GM23338 (cell line): Measurements from ENCODE around the gene SH2D6. TPM values are rescaled to one million over a fixed set of nuclear protein-coding genes. Genes with fewer than 3 reads are reported as not detected.

Source experiments
- ATAC-seq: fragments of 200-7000 bp; cut with Tn5 transposase; 3 replicates; pipeline ENCODE4 v1.9.1; 2020
- DNase-seq: peaks from one replicate; pipeline ENCODE4 v3.0.0-alpha.2; 2015; ENCODE audit warnings: low spot score
- H2AFZ ChIP-seq: fragments of 200-600 bp; sonication (generic); 2 replicates; pipeline ENCODE4 v1.8.0; 2016; ENCODE audit warnings: antibody characterized with exemption, mild to moderate bottlenecking, moderate library complexity
- H3F3A ChIP-seq: fragments of 200-600 bp; sonication (generic); replicated peaks from 2 replicates; pipeline ENCODE4 v1.8.0; 2017; ENCODE audit warnings: antibody characterized with exemption, mixed run types, low read depth
- H3K27ac ChIP-seq: fragments of 200-600 bp; sonication (generic); 2 replicates; pipeline ENCODE4 v1.6.1; 2016; ENCODE audit warnings: low read depth
- H3K27me3 ChIP-seq: fragments of 200-600 bp; sonication (generic); 2 replicates; pipeline ENCODE4 v1.8.0; 2016; ENCODE audit warnings: mild to moderate bottlenecking, mixed run types, moderate library complexity; ENCODE audit not compliant: insufficient read depth
- H3K36me3 ChIP-seq: fragments of 200-600 bp; sonication (generic); 2 replicates; pipeline ENCODE4 v1.8.0; 2016; ENCODE audit warnings: mild to moderate bottlenecking; ENCODE audit not compliant: insufficient read depth
- H3K4me1 ChIP-seq: fragments of 200-600 bp; sonication (generic); 2 replicates; pipeline ENCODE4 v1.8.0; 2016; ENCODE audit warnings: mild to moderate bottlenecking, moderate library complexity; ENCODE audit not compliant: insufficient read depth
- H3K4me2 ChIP-seq: fragments of 200-600 bp; sonication (generic); 2 replicates; pipeline ENCODE4 v1.7.1; 2017; ENCODE audit warnings: mixed run types
- H3K4me3 ChIP-seq: fragments of 200-600 bp; sonication (generic); 2 replicates; pipeline ENCODE4 v1.6.1; 2016; ENCODE audit warnings: mixed run types
- H3K79me2 ChIP-seq: fragments of 200-600 bp; sonication (generic); replicated peaks from 2 replicates; pipeline ENCODE4 v1.8.0; 2017; ENCODE audit warnings: mild to moderate bottlenecking; ENCODE audit not compliant: insufficient read depth
- H3K9me2 ChIP-seq: fragments of 200-600 bp; sonication (generic); 2 replicates; pipeline ENCODE4 v1.8.0; 2017; ENCODE audit not compliant: insufficient read depth
- H4K20me1 ChIP-seq: fragments of 200-600 bp; sonication (generic); replicated peaks from 2 replicates; pipeline ENCODE4 v1.8.0; 2017; ENCODE audit warnings: mild to moderate bottlenecking; ENCODE audit not compliant: insufficient read depth
- H3K27ac Mint-ChIP-seq: 2 replicates; pipeline ENCODE4 v1.8.0; 2020; ENCODE audit warnings: inconsistent platforms, mild to moderate bottlenecking, moderate library complexity, mixed read lengths
- H3K27me3 Mint-ChIP-seq: 3 replicates; pipeline ENCODE4 v1.8.0; 2022; ENCODE audit warnings: low read depth, mild to moderate bottlenecking, moderate library complexity, mixed read lengths, inconsistent platforms; ENCODE audit not compliant: insufficient read depth, poor library complexity
- H3K36me3 Mint-ChIP-seq: 3 replicates; pipeline ENCODE4 v1.8.0; 2021; ENCODE audit warnings: low read depth, mild to moderate bottlenecking, inconsistent platforms, moderate library complexity, mixed read lengths
- H3K4me1 Mint-ChIP-seq: 3 replicates; pipeline ENCODE4 v1.8.0; 2020; ENCODE audit warnings: mild to moderate bottlenecking, inconsistent platforms, mixed read lengths
- H3K4me3 Mint-ChIP-seq: 3 replicates; pipeline ENCODE4 v1.8.0; 2021; ENCODE audit warnings: moderate library complexity, mild to moderate bottlenecking, inconsistent platforms, mixed read lengths
- H3K9me3 Mint-ChIP-seq: 3 replicates; pipeline ENCODE4 v1.8.0; 2020; ENCODE audit warnings: moderate library complexity, mild to moderate bottlenecking, inconsistent platforms, mixed read lengths
- EZH2 ChIP-seq: fragments of 200-600 bp; sonication (generic); IDR thresholded peaks from one replicate; pipeline ENCODE4 v1.8.0; 2017; ENCODE audit warnings: antibody characterized with exemption, mild to moderate bottlenecking, low read depth; ENCODE audit not compliant: unreplicated experiment
- JUNB ChIP-seq: IDR thresholded peaks from one replicate; pipeline ENCODE4 v1.6.1; 2016; ENCODE audit warnings: antibody characterized with exemption; ENCODE audit not compliant: unreplicated experiment
- NANOG ChIP-seq: IDR thresholded peaks from 2 replicates; pipeline ENCODE4 v1.6.1; 2016; ENCODE audit warnings: antibody characterized with exemption, borderline replicate concordance
- POLR2AphosphoS5 ChIP-seq: IDR thresholded peaks from 2 replicates; pipeline ENCODE4 v1.6.1; 2016; ENCODE audit warnings: antibody characterized with exemption, low read depth
- STAT1 ChIP-seq: IDR thresholded peaks from one replicate; pipeline ENCODE4 v1.6.1; 2016; ENCODE audit warnings: antibody characterized with exemption; ENCODE audit not compliant: unreplicated experiment
- ZNF331 ChIP-seq: fragments of 250-450 bp; sonication (Bioruptor Pico); IDR thresholded peaks from 2 replicates; pipeline ENCODE4 v1.5.0; 2020; ENCODE audit warnings: low read depth, mild to moderate bottlenecking, moderate library complexity
- ZNF462 ChIP-seq: fragments of 250-450 bp; sonication (Bioruptor Pico); IDR thresholded peaks from 2 replicates; pipeline ENCODE4 v1.5.0; 2020; ENCODE audit warnings: mild to moderate bottlenecking, moderate library complexity
- polyA plus RNA-seq: library from polyadenylated mRNA; unstranded; fragments of >200 nt; fragmentation: Nextera tagmentation; extraction: Ambion mirVana; gene quantifications from 2 replicates; pipeline ENCODE4 v1.2.1, GENCODE V29; 2016
- total RNA-seq: library from RNA; depleted of rRNA; stranded (reverse); fragments of >200 nt; shearing (Covaris generic); gene quantifications from 2 replicates; pipeline ENCODE4 v1.2.3, GENCODE V29; 2014
- TF ChIP-seq, protein P1 (sequence below), 2 experiments: fragments of 200-600 bp in 1 of 2; sonication (generic) in 1 of 2; conservative IDR thresholded peaks; 2 replicates each; pipeline versions ENCODE4 v1.5.1 to v1.6.1; 2016 to 2017; ENCODE audit warnings: antibody characterized with exemption in 2 of 2, low read depth in 2 of 2, mild to moderate bottlenecking in 2 of 2, moderate library complexity in 1 of 2
- TF ChIP-seq, protein P2 (sequence below): IDR thresholded peaks from one replicate; pipeline ENCODE4 v1.6.1; 2018; ENCODE audit warnings: antibody characterized with exemption; ENCODE audit not compliant: unreplicated experiment

The SH2D6 gene
- total and polyA plus RNA-seq, 2 experiments from 2014 or later = 0.37 TPM; not detected in 1

DNA sequence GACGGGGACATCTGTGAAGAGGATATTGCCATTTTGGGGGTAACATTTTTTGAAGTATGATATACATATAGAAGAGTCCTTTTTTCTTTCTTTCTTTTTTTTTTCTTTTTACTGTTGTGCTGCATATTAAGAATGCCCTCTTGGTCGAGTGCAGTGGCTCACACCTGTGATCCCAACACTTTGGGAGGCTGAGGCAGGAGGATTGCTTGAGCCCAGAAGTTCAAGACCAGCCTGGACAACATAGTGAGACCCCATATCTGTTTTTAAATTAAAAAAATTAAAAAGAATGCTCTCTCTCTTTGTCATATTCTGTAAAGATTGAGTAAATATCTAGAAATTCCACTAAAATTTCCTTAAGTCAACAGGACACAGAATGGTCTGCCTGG is 3.6 kb downstream of the SH2D6 start:
- no peak overlapping the region for H3K4me3 Mint-ChIP-seq
- DNase-seq (no peak), ATAC-seq (no peak)
- Histone ChIP-seq H3F3A (peaks cover 13% of the 10 kb centered on the region; the same call in 1 of the 2 replicates), H3K79me2 (peaks cover 4% of the 10 kb centered on the region; the same call in 1 of the 2 replicates), H3K4me2 (no peak overlapping the region), H3K27ac (no peak overlapping the region), H3K36me3 (no peaks in the 10 kb centered on the region), H3K4me1 (peaks cover 29% of the 10 kb centered on the region), H3K9me2 (no peaks in the 10 kb centered on the region), H2AFZ (no peak overlapping the region), H3K4me3 (no peak overlapping the region), H3K27me3 (peaks cover 4% of the 10 kb centered on the region; the same call in 1 of the 2 replicates), H4K20me1 (no peaks in the 10 kb centered on the region)
- TF ChIP-seq JUNB (no peak), NANOG (no peak), STAT1 (no peak)
- TF ChIP-seq, protein P1, sequence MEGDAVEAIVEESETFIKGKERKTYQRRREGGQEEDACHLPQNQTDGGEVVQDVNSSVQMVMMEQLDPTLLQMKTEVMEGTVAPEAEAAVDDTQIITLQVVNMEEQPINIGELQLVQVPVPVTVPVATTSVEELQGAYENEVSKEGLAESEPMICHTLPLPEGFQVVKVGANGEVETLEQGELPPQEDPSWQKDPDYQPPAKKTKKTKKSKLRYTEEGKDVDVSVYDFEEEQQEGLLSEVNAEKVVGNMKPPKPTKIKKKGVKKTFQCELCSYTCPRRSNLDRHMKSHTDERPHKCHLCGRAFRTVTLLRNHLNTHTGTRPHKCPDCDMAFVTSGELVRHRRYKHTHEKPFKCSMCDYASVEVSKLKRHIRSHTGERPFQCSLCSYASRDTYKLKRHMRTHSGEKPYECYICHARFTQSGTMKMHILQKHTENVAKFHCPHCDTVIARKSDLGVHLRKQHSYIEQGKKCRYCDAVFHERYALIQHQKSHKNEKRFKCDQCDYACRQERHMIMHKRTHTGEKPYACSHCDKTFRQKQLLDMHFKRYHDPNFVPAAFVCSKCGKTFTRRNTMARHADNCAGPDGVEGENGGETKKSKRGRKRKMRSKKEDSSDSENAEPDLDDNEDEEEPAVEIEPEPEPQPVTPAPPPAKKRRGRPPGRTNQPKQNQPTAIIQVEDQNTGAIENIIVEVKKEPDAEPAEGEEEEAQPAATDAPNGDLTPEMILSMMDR (conservative IDR thresholded peaks at IDR 0.05; ENCODE audit: low read depth in 2 of 2) = no peak
- no peaks in the 10 kb centered on the region; the same call in 2 of the 3 replicates for H3K36me3 Mint-ChIP-seq
- peaks cover 29% of the 10 kb centered on the region for H3K4me1 Mint-ChIP-seq
- H3K27ac Mint-ChIP-seq = no peak overlapping the region
- no peaks in the 10 kb centered on the region for H3K9me3 Mint-ChIP-seq
- H3K27me3 Mint-ChIP-seq = peaks cover 31% of the 10 kb centered on the region

- Mint-ChIP-seq H3K4me3 (no peak overlapping the region), H3K27me3 (peaks cover 34% of the 10 kb centered on the region), H3K4me1 (peaks cover 39% of the 10 kb centered on the region), H3K9me3 (no peaks in the 10 kb centered on the region), H3K27ac (no peak overlapping the region), H3K36me3 (no peaks in the 10 kb centered on the region; the same call in 2 of the 3 replicates)
- Histone ChIP-seq H2AFZ (no peak overlapping the region), H3K27me3 (peaks cover 4% of the 10 kb centered on the region; the same call in 1 of the 2 replicates), H3K27ac (no peak overlapping the region), H3K4me2 (no peak overlapping the region), H3K9me2 (no peaks in the 10 kb centered on the region), H3K79me2 (peaks cover 4% of the 10 kb centered on the region; the same call in 1 of the 2 replicates), H3K4me3 (no peak overlapping the region), H3F3A (peaks cover 8% of the 10 kb centered on the region; the same call in 1 of the 2 replicates), H3K36me3 (no peaks in the 10 kb centered on the region), H3K4me1 (peaks cover 30% of the 10 kb centered on the region), H4K20me1 (no peaks in the 10 kb centered on the region)
- no peak for ATAC-seq
- DNase-seq = no peak
- TF ChIP-seq, protein P2, sequence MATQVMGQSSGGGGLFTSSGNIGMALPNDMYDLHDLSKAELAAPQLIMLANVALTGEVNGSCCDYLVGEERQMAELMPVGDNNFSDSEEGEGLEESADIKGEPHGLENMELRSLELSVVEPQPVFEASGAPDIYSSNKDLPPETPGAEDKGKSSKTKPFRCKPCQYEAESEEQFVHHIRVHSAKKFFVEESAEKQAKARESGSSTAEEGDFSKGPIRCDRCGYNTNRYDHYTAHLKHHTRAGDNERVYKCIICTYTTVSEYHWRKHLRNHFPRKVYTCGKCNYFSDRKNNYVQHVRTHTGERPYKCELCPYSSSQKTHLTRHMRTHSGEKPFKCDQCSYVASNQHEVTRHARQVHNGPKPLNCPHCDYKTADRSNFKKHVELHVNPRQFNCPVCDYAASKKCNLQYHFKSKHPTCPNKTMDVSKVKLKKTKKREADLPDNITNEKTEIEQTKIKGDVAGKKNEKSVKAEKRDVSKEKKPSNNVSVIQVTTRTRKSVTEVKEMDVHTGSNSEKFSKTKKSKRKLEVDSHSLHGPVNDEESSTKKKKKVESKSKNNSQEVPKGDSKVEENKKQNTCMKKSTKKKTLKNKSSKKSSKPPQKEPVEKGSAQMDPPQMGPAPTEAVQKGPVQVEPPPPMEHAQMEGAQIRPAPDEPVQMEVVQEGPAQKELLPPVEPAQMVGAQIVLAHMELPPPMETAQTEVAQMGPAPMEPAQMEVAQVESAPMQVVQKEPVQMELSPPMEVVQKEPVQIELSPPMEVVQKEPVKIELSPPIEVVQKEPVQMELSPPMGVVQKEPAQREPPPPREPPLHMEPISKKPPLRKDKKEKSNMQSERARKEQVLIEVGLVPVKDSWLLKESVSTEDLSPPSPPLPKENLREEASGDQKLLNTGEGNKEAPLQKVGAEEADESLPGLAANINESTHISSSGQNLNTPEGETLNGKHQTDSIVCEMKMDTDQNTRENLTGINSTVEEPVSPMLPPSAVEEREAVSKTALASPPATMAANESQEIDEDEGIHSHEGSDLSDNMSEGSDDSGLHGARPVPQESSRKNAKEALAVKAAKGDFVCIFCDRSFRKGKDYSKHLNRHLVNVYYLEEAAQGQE = no peak
- TF ChIP-seq POLR2AphosphoS5 = no peak
- TF ChIP-seq ZNF331 = no peak
- TF ChIP-seq ZNF462 = no peak
- no peak for TF ChIP-seq EZH2
Measured at GRCh38 chr2:85423525-85423924, 5.0 kb downstream of the SH2D6 start.
